Keratinocyte (primary cell): ENCODE data around the gene CUBN. TPM values are rescaled to one million over a fixed set of nuclear protein-coding genes. Genes with fewer than 3 reads are reported as not detected.

Source experiments
- DNase-seq: peaks from one replicate; pipeline ENCODE4 v3.0.0-alpha.2; 2011; ENCODE audit warnings: low read depth, missing footprints, low spot score
- FAIRE-seq: peaks from 2 replicates; lab custom pipeline; 2011; peaks lifted over from hg19 to GRCh38; lab: Jason Lieb, UNC
- H2AFZ ChIP-seq: 2 replicates; pipeline ENCODE4 v1.6.0; 2012; ENCODE audit warnings: low read length, control low read depth, inconsistent platforms; ENCODE audit not compliant: control insufficient read depth
- H3K27ac ChIP-seq: 2 replicates; pipeline ENCODE4 v1.5.1; 2011; ENCODE audit warnings: low read length; ENCODE audit not compliant: control insufficient read depth, insufficient read depth
- H3K27me3 ChIP-seq: 3 replicates; pipeline ENCODE4 v1.6.0; 2011; ENCODE audit warnings: low read length; ENCODE audit not compliant: control insufficient read depth, insufficient read depth; ENCODE audit errors: extremely low read depth
- H3K36me3 ChIP-seq, 2 experiments: 2 replicates in 1 of 2; 3 replicates in 1 of 2; pipeline ENCODE4 v1.5.1; 2011; ENCODE audit warnings: low read length in 2 of 2, mild to moderate bottlenecking in 1 of 2; ENCODE audit not compliant: control insufficient read depth in 2 of 2, insufficient read depth in 2 of 2; ENCODE audit errors: extremely low read depth in 1 of 2
- H3K4me1 ChIP-seq: 3 replicates; pipeline ENCODE4 v1.5.1; 2011; ENCODE audit warnings: low read length; ENCODE audit not compliant: control insufficient read depth, insufficient read depth; ENCODE audit errors: extremely low read depth
- H3K4me2 ChIP-seq: 3 replicates; pipeline ENCODE4 v1.6.0; 2011; ENCODE audit warnings: low read depth, low read length; ENCODE audit not compliant: control insufficient read depth, insufficient read depth; ENCODE audit errors: extremely low read depth
- H3K4me3 ChIP-seq, 3 experiments: fragments of 200-600 bp in 1 of 3; sonication (generic) in 1 of 3; 2 replicates in 2 of 3; 3 replicates in 1 of 3; pipeline ENCODE4 v1.5.1; 2011 to 2016; ENCODE audit warnings: low read length in 3 of 3, mild to moderate bottlenecking in 3 of 3, control low read depth in 2 of 3, inconsistent platforms in 1 of 3, low read depth in 1 of 3, mixed read lengths in 1 of 3, mixed run types in 1 of 3, moderate library complexity in 1 of 3; ENCODE audit not compliant: control insufficient read depth in 2 of 3, insufficient read depth in 2 of 3; ENCODE audit errors: extremely low read depth in 1 of 3
- H3K79me2 ChIP-seq: 2 replicates; pipeline ENCODE4 v1.6.0; 2012; ENCODE audit warnings: low read length; ENCODE audit not compliant: control insufficient read depth, insufficient read depth
- H3K9ac ChIP-seq: 3 replicates; pipeline ENCODE4 v1.6.0; 2011; ENCODE audit warnings: low read length; ENCODE audit not compliant: control insufficient read depth, insufficient read depth; ENCODE audit errors: extremely low read depth
- H3K9me1 ChIP-seq: 3 replicates; pipeline ENCODE4 v1.6.0; 2011; ENCODE audit warnings: low read length; ENCODE audit not compliant: control insufficient read depth, insufficient read depth; ENCODE audit errors: extremely low read depth
- H3K9me3 ChIP-seq: 2 replicates; pipeline ENCODE4 v1.5.1; 2012; ENCODE audit warnings: low read depth, low read length; ENCODE audit not compliant: control insufficient read depth
- H4K20me1 ChIP-seq: 3 replicates; pipeline ENCODE4 v1.6.0; 2011; ENCODE audit warnings: low read length; ENCODE audit not compliant: control insufficient read depth, insufficient read depth; ENCODE audit errors: extremely low read depth
- CTCF ChIP-seq, 3 experiments: IDR thresholded peaks in 1 of 3; conservative IDR thresholded peaks in 1 of 3; optimal IDR thresholded peaks in 1 of 3; 2 replicates in 2 of 3; 3 replicates in 1 of 3; pipeline versions ENCODE3 to v1.5.1; 2011; ENCODE audit warnings: low read length in 3 of 3, mild to moderate bottlenecking in 3 of 3, moderate library complexity in 2 of 3, control low read depth in 1 of 3, inconsistent platforms in 1 of 3; ENCODE audit not compliant: insufficient read depth in 2 of 3; ENCODE audit errors: extremely low read depth in 1 of 3
- EZH2 ChIP-seq: IDR thresholded peaks from one replicate; pipeline ENCODE4 v1.6.1; 2012; ENCODE audit warnings: inconsistent platforms, mild to moderate bottlenecking, low read length, moderate library complexity
- dilution Hi-C: fragments of 300-500 bp; cut with MboI; formaldehyde crosslinking; loops from one replicate; pipeline ENCODE4 v1.7.0; 2020; ENCODE audit warnings: low sequenced_read_pairs; ENCODE audit not compliant: extremely low pct_ligation_motif_present
- polyA plus RNA-seq, 5 experiments: library from polyadenylated mRNA; depleted of rRNA in 3 of 5; stranded (reverse) in 3 of 5; stranded (forward) in 1 of 5; unstranded in 1 of 5; fragments of >200 nt; gene quantifications; 1 replicate in 1 of 5; 2 replicates in 3 of 5; 3 replicates in 1 of 5; pipeline versions ENCODE4 v1.2.1 to v1.2.3, GENCODE V29; 2011 to 2012; ENCODE audit warnings: missing spikeins in 2 of 5, low read depth in 1 of 5, low replicate concordance in 1 of 5

The CUBN gene
- polyA plus RNA-seq, 1 donor (not counting 4 experiments of a cell fraction or from before 2014, with no cell fraction given): 0.07 TPM

GRCh38 chr10:17134737-17135260, 5.2 kb upstream of the CUBN start:
- dilution Hi-C loops: no loop called here
- no peaks in the 10 kb centered on the region for H3K4me1 ChIP-seq
- no peak overlapping the region for H3K9ac ChIP-seq

GRCh38 chr10:17134282-17134681, 4.7 kb upstream of the CUBN start:
- Histone ChIP-seq H3K9me3 (no peaks in the 10 kb centered on the region), H3K4me2 (no peak overlapping the region), H3K27ac (no peak overlapping the region), H3K4me3 (no peak overlapping the region), H2AFZ (no peak overlapping the region), H3K36me3 (no peaks in the 10 kb centered on the region), H3K9ac (no peak overlapping the region), H3K27me3 (no peaks in the 10 kb centered on the region), H4K20me1 (no peaks in the 10 kb centered on the region), H3K79me2 (no peaks in the 10 kb centered on the region), H3K9me1 (no peaks in the 10 kb centered on the region), H3K4me1 (no peaks in the 10 kb centered on the region)
- FAIRE-seq (no peak), DNase-seq (no peak)
- dilution Hi-C loops: no loop called here
- TF ChIP-seq CTCF (optimal IDR thresholded peaks at IDR 0.05 in 1 of 3, IDR thresholded peaks at IDR 0.05 in 1 of 3, conservative IDR thresholded peaks at IDR 0.05 in 1 of 3; ENCODE audit: extremely low read depth in 1 of 3, insufficient read depth in 2 of 3, low read length in 3 of 3) (no peak), EZH2 (no peak)

More at GRCh38 chr10:17134737-17135260, 5.2 kb upstream of the CUBN start:
- no peaks in the 10 kb centered on the region for H4K20me1 ChIP-seq
- H3K36me3 ChIP-seq: no peaks in the 10 kb centered on the region
- H3K4me2 ChIP-seq: no peak overlapping the region
- no peaks in the 10 kb centered on the region for H3K79me2 ChIP-seq
- no peaks in the 10 kb centered on the region for H3K9me3 ChIP-seq
- no peak overlapping the region for H2AFZ ChIP-seq
- FAIRE-seq: no peak
- H3K4me3 ChIP-seq: no peak overlapping the region
- no peaks in the 10 kb centered on the region for H3K9me1 ChIP-seq
- no peak for TF ChIP-seq EZH2
- DNase-seq: no peak
- no peak overlapping the region for H3K27ac ChIP-seq
- no peaks in the 10 kb centered on the region for H3K27me3 ChIP-seq

- Histone ChIP-seq H3K27me3 (no peaks in the 10 kb centered on the region), H3K79me2 (no peaks in the 10 kb centered on the region), H3K9me3 (no peaks in the 10 kb centered on the region), H3K36me3 (no peaks in the 10 kb centered on the region), H3K4me2 (no peak overlapping the region), H3K27ac (no peak overlapping the region), H3K9me1 (no peaks in the 10 kb centered on the region), H4K20me1 (no peaks in the 10 kb centered on the region), H3K9ac (no peak overlapping the region), H2AFZ (no peak overlapping the region), H3K4me1 (no peaks in the 10 kb centered on the region), H3K4me3 (no peak overlapping the region)
- TF ChIP-seq CTCF (optimal IDR thresholded peaks at IDR 0.05 in 1 of 3, IDR thresholded peaks at IDR 0.05 in 1 of 3, conservative IDR thresholded peaks at IDR 0.05 in 1 of 3; ENCODE audit: extremely low read depth in 1 of 3, insufficient read depth in 2 of 3, low read length in 3 of 3) (no peak), EZH2 (no peak)
- FAIRE-seq (no peak), DNase-seq (no peak)
- dilution Hi-C loops: no loop called here
These were observed 1.4 kb downstream of the CUBN start for GRCh38 chr10:17128261-17128660.
